GM06990 (cell line): Measurements from ENCODE around the gene CXXC5.
A peak's percentile ranks its signal among the peaks of the same experiment; 100 is the strongest.

ENCODE experiments used
- DNase-seq: peaks from one replicate; pipeline ENCODE4 v3.0.0-alpha.2; 2011; ENCODE audit not compliant: insufficient read length; ENCODE audit errors: extremely low read depth
- H3K27me3 ChIP-seq: replicated peaks from 2 replicates; pipeline ENCODE4 v1.6.0; 2011; ENCODE audit warnings: low read length; ENCODE audit not compliant: control insufficient read depth, insufficient read depth
- H3K36me3 ChIP-seq: 2 replicates; pipeline ENCODE4 v1.5.1; 2011; ENCODE audit warnings: low read length; ENCODE audit not compliant: control insufficient read depth, insufficient read depth
- H3K4me3 ChIP-seq: replicated peaks from 2 replicates; pipeline ENCODE4 v1.5.1; 2011; ENCODE audit warnings: low read depth, mild to moderate bottlenecking, control low read depth, low read length
- TF ChIP-seq, protein P1 (sequence below): IDR thresholded peaks from 2 replicates; pipeline ENCODE4 v1.5.1; 2011; ENCODE audit warnings: low read length, control low read depth, mild to moderate bottlenecking, inconsistent platforms; ENCODE audit not compliant: insufficient read depth, poor library complexity, severe bottlenecking

Gene CXXC5

GRCh38 chr5:139634028-139634325, 14.2 kb upstream of the CXXC5 start:
- Histone ChIP-seq H3K36me3 (peaks cover 2% of the 10 kb centered on the region; the same call in 1 of the 2 replicates), H3K4me3 (no peak overlapping the region), H3K27me3 (no peaks in the 10 kb centered on the region)
- DNase-seq, result no peak
- TF ChIP-seq, protein P1, sequence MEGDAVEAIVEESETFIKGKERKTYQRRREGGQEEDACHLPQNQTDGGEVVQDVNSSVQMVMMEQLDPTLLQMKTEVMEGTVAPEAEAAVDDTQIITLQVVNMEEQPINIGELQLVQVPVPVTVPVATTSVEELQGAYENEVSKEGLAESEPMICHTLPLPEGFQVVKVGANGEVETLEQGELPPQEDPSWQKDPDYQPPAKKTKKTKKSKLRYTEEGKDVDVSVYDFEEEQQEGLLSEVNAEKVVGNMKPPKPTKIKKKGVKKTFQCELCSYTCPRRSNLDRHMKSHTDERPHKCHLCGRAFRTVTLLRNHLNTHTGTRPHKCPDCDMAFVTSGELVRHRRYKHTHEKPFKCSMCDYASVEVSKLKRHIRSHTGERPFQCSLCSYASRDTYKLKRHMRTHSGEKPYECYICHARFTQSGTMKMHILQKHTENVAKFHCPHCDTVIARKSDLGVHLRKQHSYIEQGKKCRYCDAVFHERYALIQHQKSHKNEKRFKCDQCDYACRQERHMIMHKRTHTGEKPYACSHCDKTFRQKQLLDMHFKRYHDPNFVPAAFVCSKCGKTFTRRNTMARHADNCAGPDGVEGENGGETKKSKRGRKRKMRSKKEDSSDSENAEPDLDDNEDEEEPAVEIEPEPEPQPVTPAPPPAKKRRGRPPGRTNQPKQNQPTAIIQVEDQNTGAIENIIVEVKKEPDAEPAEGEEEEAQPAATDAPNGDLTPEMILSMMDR, result no peak

DNA sequence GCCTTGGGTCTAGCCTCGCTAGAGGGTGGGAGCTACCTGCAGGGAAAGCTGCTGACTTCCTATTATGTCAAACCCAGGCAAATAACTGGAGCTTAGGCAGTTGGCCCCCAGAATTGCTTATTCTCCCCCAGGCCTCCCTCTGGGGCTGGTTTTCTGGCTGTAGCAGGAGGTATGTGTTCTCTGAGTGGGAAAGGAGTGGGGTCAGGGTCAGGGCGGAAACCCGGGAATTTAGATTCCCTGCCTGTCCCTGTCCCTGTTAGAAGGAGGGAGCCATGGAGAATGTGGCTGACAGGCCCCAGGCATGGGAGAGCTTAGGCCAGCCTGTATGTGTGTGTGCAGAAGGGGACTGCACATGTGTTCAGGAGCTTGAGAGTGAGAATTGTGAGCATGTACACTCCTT, 13.6 kb upstream of the CXXC5 start:
- no peak overlapping the region for H3K4me3 ChIP-seq

GRCh38 chr5:139635191-139635590, 13.0 kb upstream of the CXXC5 start:
- TF ChIP-seq, protein P1, result no peak
- H3K4me3 ChIP-seq, result no peak overlapping the region; the same call in 1 of the 2 replicates
- H3K36me3 ChIP-seq, result 0 out of 2 replicates have a peak, but pooled peaks cover 2% of the 10 kb centered on the region
- H3K27me3 ChIP-seq, result no peaks in the 10 kb centered on the region
- no peak for DNase-seq

More for the DNA sequence above, 13.6 kb upstream of the CXXC5 start:
- 0 out of 2 replicates have a peak, but pooled peaks cover 2% of the 10 kb centered on the region for H3K36me3 ChIP-seq
- no peak for DNase-seq
- TF ChIP-seq, protein P1, result no peak
- no peaks in the 10 kb centered on the region for H3K27me3 ChIP-seq

DNA sequence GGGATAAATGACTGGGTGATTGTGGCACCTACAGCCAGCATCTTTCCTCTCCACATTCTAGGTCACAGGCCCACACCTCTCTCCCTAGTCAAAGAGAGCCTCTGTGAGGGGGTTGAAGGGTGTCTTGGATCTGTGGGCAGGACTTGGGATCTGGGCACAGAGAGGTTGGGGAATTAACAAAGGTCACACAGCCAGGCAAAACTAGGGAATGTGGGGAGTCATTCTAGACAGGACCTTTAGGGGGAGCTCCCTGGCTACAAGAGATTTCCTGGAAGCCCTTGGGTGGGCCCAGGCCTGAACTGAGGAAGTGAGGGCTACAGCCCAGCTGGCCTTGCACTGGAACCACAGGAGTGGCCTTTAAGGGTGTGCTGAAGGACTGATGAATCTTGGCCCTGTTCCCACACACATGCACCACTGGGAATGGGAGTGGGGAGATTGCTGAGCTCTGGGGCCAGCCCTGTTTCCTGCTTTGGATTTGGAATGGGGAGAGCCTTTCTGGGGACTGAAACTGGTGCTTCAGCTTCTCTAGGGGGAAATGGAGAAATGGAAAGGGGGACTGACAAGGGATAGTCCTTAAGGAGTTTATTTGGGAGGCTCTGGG, 12.4 kb upstream of the CXXC5 start:
- TF ChIP-seq, protein P1, result peak; percentile 71
- peak; percentile 60 for DNase-seq
- Histone ChIP-seq H3K4me3 (peak overlapping the region; percentile 36; the same call in 1 of the 2 replicates), H3K36me3 (0 out of 2 replicates have a peak, but pooled peaks cover 2% of the 10 kb centered on the region), H3K27me3 (no peaks in the 10 kb centered on the region)

GRCh38 chr5:139636207-139636792, 11.8 kb upstream of the CXXC5 start:
- peak overlapping the region; percentile 52; the same call in 1 of the 2 replicates for H3K4me3 ChIP-seq
- H3K36me3 ChIP-seq, result 0 out of 2 replicates have a peak, but pooled peaks cover 2% of the 10 kb centered on the region
- no peaks in the 10 kb centered on the region for H3K27me3 ChIP-seq
- peak; percentile 79 for DNase-seq
- TF ChIP-seq, protein P1, result no peak
